ENCODE results near the gene CA5A.

CA5A gene

GRCh38 chr16:87838643-87839541, 97.4 kb downstream of the CA5A start:
- Histone ChIP-seq H3K4me1 (ENCODE audit: low read depth, poor library complexity, severe bottlenecking) (no peaks in the 10 kb centered on the region), H3K4me3 (IDR thresholded peaks at IDR 0.05; ENCODE audit: insufficient read depth, low read depth, low read length) (no peak overlapping the region), H3K79me2 (ENCODE audit: insufficient read depth, low read depth) (peaks cover 24% of the 10 kb centered on the region; the same call in 1 of the 2 replicates), H3K9ac (no peak overlapping the region), H3K27me3 (ENCODE audit: insufficient read depth, low read depth) (no peaks in the 10 kb centered on the region), H3K27ac (no peak overlapping the region), H4K20me1 (ENCODE audit: insufficient read depth) (peaks cover 13% of the 10 kb centered on the region; the same call in 1 of the 2 replicates), H2AFZ (ENCODE audit: low read depth) (no peak overlapping the region), H3K4me2 (no peak overlapping the region), H3K36me3 (ENCODE audit: insufficient read depth) (peaks cover 12% of the 10 kb centered on the region; the same call in 1 of the 2 replicates)
- TF ChIP-seq CTCF (conservative IDR thresholded peaks at IDR 0.05; ENCODE audit: low read depth, low read length): no peak

Measured in KMS-11 (cell line).